T-cell (primary cell): ENCODE results near the gene AMACR. TPM values are rescaled to one million over a fixed set of nuclear protein-coding genes. Genes with fewer than 3 reads are reported as not detected.

Experiments
- ATAC-seq, 4 experiments: fragments of 200-7000 bp in 3 of 4; fragments of 150-1000 bp in 1 of 4; cut with Tn5 transposase; replicated peaks in 1 of 4; 1 replicate in 3 of 4; 2 replicates in 1 of 4; pipeline ENCODE4 v1.10.0; 2021; ENCODE audit warnings: moderate library complexity in 3 of 4, mild to moderate bottlenecking in 2 of 4, moderate number of reproducible peaks in 1 of 4
- CTCF ChIA-PET, 2 donors: fragments of 300-600 bp; sonication (Branson Sonifier 250); formaldehyde crosslinking; loops; one replicate each; lab custom pipeline; 2022; ENCODE audit warnings: antibody characterized with exemption in 2 of 2; lab: Charles Lee
- POLR2A ChIA-PET, 2 donors: fragments of 300-600 bp; sonication (Branson Sonifier 250); formaldehyde crosslinking; loops; one replicate each; lab custom pipeline; 2022; ENCODE audit warnings: antibody characterized with exemption in 2 of 2; lab: Charles Lee
- DNase-seq, 35 experiments: peaks; one replicate each; pipeline versions ENCODE4 v3.0.0 to v3.0.0-alpha.2; 2013 to 2023
- H3K27ac ChIP-seq: one replicate; pipeline ENCODE4 v1.5.1; 2013; ENCODE audit warnings: low read length
- H3K27me3 ChIP-seq, 2 experiments: replicated peaks in 1 of 2; 1 replicate in 1 of 2; 2 replicates in 1 of 2; pipeline versions ENCODE4 v1.6.1 to v1.7.0; 2013; ENCODE audit warnings: low read length in 1 of 2, mixed read lengths in 1 of 2; ENCODE audit not compliant: control insufficient read depth in 2 of 2, insufficient read depth in 2 of 2; ENCODE audit errors: extremely low read depth in 1 of 2
- H3K36me3 ChIP-seq, 2 donors: 1 replicate in 1 of 2; 2 replicates in 1 of 2; pipeline versions ENCODE4 v1.6.1 to v1.7.0; 2013; ENCODE audit warnings: low read length in 1 of 2; ENCODE audit not compliant: control insufficient read depth in 2 of 2, insufficient read depth in 1 of 2; ENCODE audit errors: extremely low read depth in 1 of 2
- H3K4me1 ChIP-seq, 2 experiments: 1 replicate in 1 of 2; 2 replicates in 1 of 2; pipeline versions ENCODE4 v1.6.1 to v1.7.0; 2013; ENCODE audit warnings: low read length in 2 of 2, mixed read lengths in 1 of 2; ENCODE audit not compliant: insufficient read depth in 2 of 2, control insufficient read depth in 1 of 2; ENCODE audit errors: extremely low read depth in 1 of 2
- H3K4me3 ChIP-seq, 2 donors: 1 replicate in 1 of 2; 2 replicates in 1 of 2; pipeline versions ENCODE4 v1.5.1 to v1.7.0; 2013; ENCODE audit warnings: mild to moderate bottlenecking in 2 of 2, low read length in 1 of 2, moderate library complexity in 1 of 2; ENCODE audit not compliant: control insufficient read depth in 1 of 2; ENCODE audit errors: extremely low read depth in 1 of 2
- H3K9me3 ChIP-seq: 2 replicates; pipeline ENCODE4 v1.7.0; 2013
- H3K27ac Mint-ChIP-seq, 2 donors: one replicate each; pipeline ENCODE4 v1.8.0; 2020 to 2021; ENCODE audit warnings: mild to moderate bottlenecking in 2 of 2, mixed read lengths in 2 of 2
- H3K27me3 Mint-ChIP-seq, 2 donors: one replicate each; pipeline ENCODE4 v1.8.0; 2021 to 2022; ENCODE audit warnings: mixed read lengths in 2 of 2
- H3K36me3 Mint-ChIP-seq: one replicate; pipeline ENCODE4 v1.8.0; 2021; ENCODE audit warnings: mixed read lengths
- H3K4me1 Mint-ChIP-seq, 3 donors: one replicate each; pipeline ENCODE4 v1.8.0; 2020 to 2022; ENCODE audit warnings: mixed read lengths in 3 of 3, mild to moderate bottlenecking in 1 of 3
- H3K4me3 Mint-ChIP-seq, 3 donors: one replicate each; pipeline ENCODE4 v1.8.0; 2020 to 2022; ENCODE audit warnings: mild to moderate bottlenecking in 3 of 3, mixed read lengths in 3 of 3, moderate library complexity in 3 of 3
- H3K9me3 Mint-ChIP-seq, 3 donors: one replicate each; pipeline ENCODE4 v1.8.0; 2020 to 2022; ENCODE audit warnings: mixed read lengths in 3 of 3
- WGBS: methylation state at CpG from one replicate; pipeline ENCODE4 v1.1.5; 2013; ENCODE audit warnings: missing lambda C conversion rate; ENCODE audit not compliant: insufficient coverage; 5-methylcytosine and 5-hydroxymethylcytosine counted together
- total RNA-seq, 35 experiments: library from RNA in 6 of 35; stranded (reverse) in 6 of 35; fragments of 120-200 nt in 1 of 35; gene quantifications; one replicate each; pipeline versions ENCODE4 v1.2.1 to v1.2.4 and lab custom pipeline; 2013 to 2026

Gene AMACR
- total RNA-seq, 5 donors from 2014 or later (not counting 1 experiment from before 2014, with no cell fraction given): 2.6 to 6.9 (median 3.9) TPM

GRCh38 chr5:34053133-34053532, 45.3 kb upstream of the AMACR start:
- peaks cover 55% of the 10 kb centered on the region for H3K36me3 Mint-ChIP-seq
- ATAC-seq (no peak), DNase-seq (no peak)
- H3K36me3 ChIP-seq: peaks cover 2 to 8% of the 10 kb centered on the region in 2 donors
- H3K9me3 Mint-ChIP-seq: no peaks in the 10 kb centered on the region
- H3K27ac ChIP-seq: no peak overlapping the region
- no peaks in the 10 kb centered on the region for H3K27me3 ChIP-seq
- ChIA-PET POLR2A (no interaction called here), CTCF (interaction anchor here in 1 of 2 donors (0.8 kb wide), 1 partner anchor 31 kb away, joined by 3 read pairs; no protein-coding TSS in a partner anchor)
- H3K4me3 Mint-ChIP-seq: no peak overlapping the region
- H3K4me1 Mint-ChIP-seq: no peaks in the 10 kb centered on the region
- H3K4me1 ChIP-seq: no peaks in the 10 kb centered on the region
- no peak overlapping the region for H3K4me3 ChIP-seq
- WGBS: 92% methylated on average over 2 of the region's 2 CpGs
- no peak overlapping the region for H3K27ac Mint-ChIP-seq
- no peaks in the 10 kb centered on the region for H3K9me3 ChIP-seq
- no peaks in the 10 kb centered on the region for H3K27me3 Mint-ChIP-seq

GRCh38 chr5:34051374-34051980, 43.6 kb upstream of the AMACR start:
- Mint-ChIP-seq H3K36me3 (peaks cover 51% of the 10 kb centered on the region), H3K4me1 (no peaks in the 10 kb centered on the region), H3K9me3 (no peaks in the 10 kb centered on the region), H3K4me3 (no peak overlapping the region), H3K27ac (no peak overlapping the region), H3K27me3 (no peaks in the 10 kb centered on the region)
- ChIA-PET POLR2A (interaction anchor here in 1 of 2 donors (0.6 kb wide), 1 partner anchor 23 kb away, joined by 3 read pairs; no protein-coding TSS in a partner anchor), CTCF (no interaction called here)
- Histone ChIP-seq H3K9me3 (no peaks in the 10 kb centered on the region), H3K27me3 (no peaks in the 10 kb centered on the region), H3K36me3 (peaks cover 2 to 8% of the 10 kb centered on the region in 2 donors), H3K4me1 (no peaks in the 10 kb centered on the region), H3K4me3 (no peak overlapping the region), H3K27ac (no peak overlapping the region)
- DNase-seq (no peak), ATAC-seq (no peak)
- WGBS: no CpG with 5 or more reads among the region's 4 CpGs

GRCh38 chr5:34047774-34048572, 40.1 kb upstream of the AMACR start:
- Histone ChIP-seq H3K36me3 (peaks cover 2 to 8% of the 10 kb centered on the region in 2 donors), H3K9me3 (no peaks in the 10 kb centered on the region), H3K4me1 (peaks cover 0 to 8% of the 10 kb centered on the region in 2 experiments), H3K27ac (no peak overlapping the region), H3K4me3 (no peak overlapping the region), H3K27me3 (no peaks in the 10 kb centered on the region)
- H3K27me3 Mint-ChIP-seq: no peaks in the 10 kb centered on the region
- ChIA-PET CTCF (interaction anchor here in 1 of 2 donors (0.7 to 1.2 kb wide), 2 partner anchors 51 to 399 kb away, joined by 4 to 5 read pairs; no protein-coding TSS in a partner anchor), POLR2A (interaction anchor here in 1 of 2 donors (0.6 to 0.7 kb wide), 2 partner anchors 7 to 16 kb away, joined by 3 to 5 read pairs; no protein-coding TSS in a partner anchor)
- ATAC-seq (no peak), DNase-seq (no peak)
- no peaks in the 10 kb centered on the region for H3K9me3 Mint-ChIP-seq
- no peak overlapping the region for H3K27ac Mint-ChIP-seq
- peaks cover 39% of the 10 kb centered on the region for H3K36me3 Mint-ChIP-seq
- peaks cover 0 to under 1% (median 0%) of the 10 kb centered on the region in 3 donors for H3K4me1 Mint-ChIP-seq
- H3K4me3 Mint-ChIP-seq: no peak overlapping the region

- Mint-ChIP-seq H3K4me1 (peaks cover 0 to 3% (median 0%) of the 10 kb centered on the region in 3 donors), H3K27me3 (no peaks in the 10 kb centered on the region), H3K9me3 (no peaks in the 10 kb centered on the region), H3K4me3 (no peak overlapping the region), H3K36me3 (peaks cover 35% of the 10 kb centered on the region), H3K27ac (no peak overlapping the region)
- peaks cover 0 to 8% of the 10 kb centered on the region in 2 experiments for H3K4me1 ChIP-seq
- H3K9me3 ChIP-seq: no peaks in the 10 kb centered on the region
- H3K36me3 ChIP-seq: peaks cover 2 to 8% of the 10 kb centered on the region in 2 donors
- WGBS: 80% methylated on average over 4 of the region's 4 CpGs
- no peak for ATAC-seq
- no peak overlapping the region for H3K4me3 ChIP-seq
- ChIA-PET CTCF (no interaction called here), POLR2A (no interaction called here)
- H3K27ac ChIP-seq: no peak overlapping the region
- no peak for DNase-seq
- H3K27me3 ChIP-seq: no peaks in the 10 kb centered on the region
These were observed 39.3 kb upstream of the AMACR start for GRCh38 chr5:34047143-34047542.

GRCh38 chr5:34045996-34046395, 38.1 kb upstream of the AMACR start:
- peaks cover 29% of the 10 kb centered on the region for H3K36me3 Mint-ChIP-seq
- Histone ChIP-seq H3K27me3 (no peaks in the 10 kb centered on the region), H3K27ac (no peak overlapping the region), H3K9me3 (no peaks in the 10 kb centered on the region), H3K4me1 (peaks cover 0 to 8% of the 10 kb centered on the region in 2 experiments), H3K4me3 (no peak overlapping the region), H3K36me3 (peaks cover 2 to 5% of the 10 kb centered on the region in 2 donors)
- H3K9me3 Mint-ChIP-seq: no peaks in the 10 kb centered on the region
- DNase-seq (no peak), ATAC-seq (no peak)
- no peak overlapping the region for H3K4me3 Mint-ChIP-seq
- no peaks in the 10 kb centered on the region for H3K27me3 Mint-ChIP-seq
- ChIA-PET CTCF (no interaction called here), POLR2A (no interaction called here)
- peaks cover 0 to 3% (median 0%) of the 10 kb centered on the region in 3 donors for H3K4me1 Mint-ChIP-seq
- H3K27ac Mint-ChIP-seq: no peak overlapping the region

GRCh38 chr5:34045023-34045422, 37.2 kb upstream of the AMACR start:
- Histone ChIP-seq H3K36me3 (no peaks in the 10 kb centered on the region), H3K4me3 (no peak overlapping the region), H3K27ac (no peak overlapping the region), H3K27me3 (no peaks in the 10 kb centered on the region), H3K9me3 (no peaks in the 10 kb centered on the region), H3K4me1 (peaks cover 0 to 8% of the 10 kb centered on the region in 2 experiments)
- DNase-seq: peak in 16 of 35 experiments; percentile 3 to 36 (median 18)
- H3K4me1 Mint-ChIP-seq: peaks cover 0 to 3% (median 0%) of the 10 kb centered on the region in 3 donors
- POLR2A ChIA-PET: no interaction called here
- no peak for ATAC-seq
- WGBS: 57% methylated on average over 3 of the region's 3 CpGs
- H3K27me3 Mint-ChIP-seq: no peaks in the 10 kb centered on the region
- no peak overlapping the region for H3K27ac Mint-ChIP-seq
- no peak overlapping the region for H3K4me3 Mint-ChIP-seq
- CTCF ChIA-PET: no interaction called here
- H3K36me3 Mint-ChIP-seq: peaks cover 28% of the 10 kb centered on the region
- H3K9me3 Mint-ChIP-seq: no peaks in the 10 kb centered on the region
